Astrocyte (in vitro differentiated cells and primary cell): ENCODE results near the gene TMEM87B.

ENCODE experiments used
- EZH2 ChIP-seq: IDR thresholded peaks from 2 replicates; pipeline ENCODE4 v1.6.1; 2012; ENCODE audit warnings: mild to moderate bottlenecking, low read length, inconsistent platforms; ENCODE audit not compliant: insufficient read depth
- TF ChIP-seq, protein P1 (sequence below): IDR thresholded peaks from 2 replicates; pipeline ENCODE4 v1.5.1; 2011; ENCODE audit warnings: low read depth, mild to moderate bottlenecking, inconsistent platforms, low read length, moderate library complexity; ENCODE audit not compliant: insufficient read depth

DNA sequence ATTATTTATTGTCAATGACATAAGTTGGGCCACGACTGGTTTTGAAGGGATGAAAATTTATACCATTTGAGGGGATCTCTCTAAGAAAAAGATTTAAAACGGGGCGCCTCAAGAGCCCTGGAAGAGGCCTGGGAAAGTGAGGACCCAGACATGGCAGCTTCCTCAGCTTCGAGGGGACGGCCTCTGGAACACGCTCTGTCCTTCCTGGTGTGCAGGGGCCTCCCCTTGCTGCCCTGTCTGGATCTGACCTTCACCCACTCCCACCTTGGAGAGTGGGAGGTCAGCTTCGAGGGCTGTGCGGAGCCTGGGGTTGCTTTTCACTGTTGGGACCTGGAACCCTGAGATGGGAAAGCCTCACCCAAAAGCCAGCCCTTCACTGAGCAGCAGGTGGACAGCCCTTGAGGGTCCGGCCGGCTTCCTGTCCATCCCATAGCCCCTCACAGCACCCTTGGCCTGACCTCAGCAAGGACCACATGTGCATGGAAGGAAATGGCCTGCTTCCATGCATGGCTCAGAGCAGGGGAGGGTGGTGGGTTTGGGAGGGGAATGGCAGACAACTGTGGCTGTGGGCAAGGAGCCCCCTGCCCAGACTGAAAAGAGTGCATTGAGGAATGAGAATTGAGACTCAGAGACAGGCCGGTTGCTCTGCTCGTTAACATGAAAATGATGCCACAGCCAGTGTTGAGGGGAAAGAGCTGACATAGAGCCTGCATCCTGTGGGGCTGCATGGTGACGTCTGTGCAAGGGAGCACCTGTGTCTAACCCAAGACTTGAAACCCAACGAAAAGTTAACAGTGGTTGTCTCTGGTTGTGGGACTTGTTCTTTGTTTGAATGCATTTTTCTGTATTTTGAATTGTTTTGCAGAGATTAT lies 99.4 kb downstream of the TMEM87B start:
- TF ChIP-seq EZH2: no peak
- TF ChIP-seq, protein P1, sequence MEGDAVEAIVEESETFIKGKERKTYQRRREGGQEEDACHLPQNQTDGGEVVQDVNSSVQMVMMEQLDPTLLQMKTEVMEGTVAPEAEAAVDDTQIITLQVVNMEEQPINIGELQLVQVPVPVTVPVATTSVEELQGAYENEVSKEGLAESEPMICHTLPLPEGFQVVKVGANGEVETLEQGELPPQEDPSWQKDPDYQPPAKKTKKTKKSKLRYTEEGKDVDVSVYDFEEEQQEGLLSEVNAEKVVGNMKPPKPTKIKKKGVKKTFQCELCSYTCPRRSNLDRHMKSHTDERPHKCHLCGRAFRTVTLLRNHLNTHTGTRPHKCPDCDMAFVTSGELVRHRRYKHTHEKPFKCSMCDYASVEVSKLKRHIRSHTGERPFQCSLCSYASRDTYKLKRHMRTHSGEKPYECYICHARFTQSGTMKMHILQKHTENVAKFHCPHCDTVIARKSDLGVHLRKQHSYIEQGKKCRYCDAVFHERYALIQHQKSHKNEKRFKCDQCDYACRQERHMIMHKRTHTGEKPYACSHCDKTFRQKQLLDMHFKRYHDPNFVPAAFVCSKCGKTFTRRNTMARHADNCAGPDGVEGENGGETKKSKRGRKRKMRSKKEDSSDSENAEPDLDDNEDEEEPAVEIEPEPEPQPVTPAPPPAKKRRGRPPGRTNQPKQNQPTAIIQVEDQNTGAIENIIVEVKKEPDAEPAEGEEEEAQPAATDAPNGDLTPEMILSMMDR: no peak
